ENCODE results near the gene CPLX1. TPM values are rescaled to one million over a fixed set of nuclear protein-coding genes. Genes with fewer than 3 reads are reported as not detected.

CPLX1 gene
- polyA plus RNA-seq, 3 donors, result not detected

DNA sequence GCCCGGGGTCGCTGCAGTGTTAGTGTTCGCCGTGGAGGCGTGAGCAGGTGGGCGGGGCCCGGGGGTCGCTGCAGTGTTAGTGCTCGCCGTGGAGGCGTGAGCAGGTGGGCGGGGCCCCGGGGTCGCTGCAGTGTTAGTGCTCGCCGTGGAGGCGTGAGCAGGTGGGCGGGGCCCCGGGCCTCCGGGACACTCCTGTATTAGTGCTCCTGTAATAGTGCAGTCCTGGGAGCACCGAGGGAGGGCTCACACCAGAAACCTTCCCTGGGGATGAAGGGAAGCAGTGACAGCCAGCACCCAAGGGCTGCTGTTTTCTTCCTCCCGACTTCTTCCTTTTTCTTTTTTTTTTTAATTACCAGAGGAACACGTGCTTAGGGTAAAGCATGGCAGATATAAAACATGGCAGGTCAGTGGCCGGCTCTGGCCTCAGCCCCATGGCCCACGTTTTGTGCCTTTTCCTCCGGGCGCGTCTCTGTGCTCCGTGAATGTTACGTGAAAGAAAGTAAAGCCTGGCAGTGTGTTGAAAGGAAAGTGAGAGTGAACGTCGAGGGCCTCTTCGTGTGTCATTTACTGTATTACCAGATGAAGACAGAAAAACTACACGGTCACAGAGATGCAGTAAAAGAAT lies 78.3 kb downstream of the CPLX1 start:
- WGBS (ENCODE audit: insufficient coverage), result 95% methylated on average over 19 of the region's 34 CpGs

DNA sequence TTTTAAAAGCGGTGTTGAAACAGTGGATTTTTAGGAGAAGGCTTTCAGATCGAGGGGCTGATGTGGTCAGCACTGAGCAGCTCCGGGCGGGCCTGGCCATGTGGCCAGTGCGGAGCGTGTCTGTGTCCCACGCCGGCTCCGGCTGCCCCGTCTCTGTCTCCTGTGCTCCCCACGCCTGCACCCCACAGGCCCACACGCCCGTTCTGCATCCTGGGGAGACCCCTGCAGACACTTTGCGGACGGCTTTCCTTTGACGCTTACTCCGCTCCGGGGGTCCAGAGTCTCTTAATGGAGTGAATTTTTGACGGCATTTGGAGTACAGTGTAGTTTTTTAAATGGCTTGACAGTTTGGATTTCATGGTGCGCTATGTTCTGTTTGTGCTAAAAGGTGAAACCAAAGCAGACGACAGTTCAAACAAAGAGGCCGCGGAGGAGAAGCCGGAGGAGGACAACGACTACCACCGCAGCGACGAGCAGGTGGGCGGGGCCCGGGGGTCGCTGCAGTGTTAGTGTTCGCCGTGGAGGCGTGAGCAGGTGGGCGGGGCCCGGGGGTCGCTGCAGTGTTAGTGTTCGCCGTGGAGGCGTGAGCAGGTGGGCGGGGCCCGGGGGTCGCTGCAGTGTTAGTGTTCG lies 81.6 kb downstream of the CPLX1 start:
- no peak overlapping the region for H3K4me2 ChIP-seq (replicated peaks; ENCODE audit: extremely low read depth, low read length, poor library complexity, severe bottlenecking)
- Mint-ChIP-seq H3K27ac (no peak overlapping the region), H3K4me3 (no peak overlapping the region), H3K27me3 (ENCODE audit: low read depth in 3 of 3) (peaks cover 0 to 3% (median 2%) of the 10 kb centered on the region in 3 donors), H3K4me1 (no peaks in the 10 kb centered on the region), H3K9me3 (peaks cover 0 to 5% (median 0%) of the 10 kb centered on the region in 7 donors), H3K36me3 (peaks cover 37 to 56% of the 10 kb centered on the region in 2 donors)
- 97% methylated on average over 25 of the region's 44 CpGs for WGBS (ENCODE audit: insufficient coverage)
- no peak overlapping the region for H2AFZ ChIP-seq (ENCODE audit: insufficient read depth, low read depth, low read length, poor library complexity, severe bottlenecking)
- H3K27ac ChIP-seq (ENCODE audit: low read depth in 1 of 2, low read length in 2 of 2), result no peak overlapping the region
- no peak for DNase-seq
- no peak overlapping the region for H3K9ac ChIP-seq (ENCODE audit: insufficient read depth, low read length, poor library complexity, severe bottlenecking)
- TF ChIP-seq, protein P1, sequence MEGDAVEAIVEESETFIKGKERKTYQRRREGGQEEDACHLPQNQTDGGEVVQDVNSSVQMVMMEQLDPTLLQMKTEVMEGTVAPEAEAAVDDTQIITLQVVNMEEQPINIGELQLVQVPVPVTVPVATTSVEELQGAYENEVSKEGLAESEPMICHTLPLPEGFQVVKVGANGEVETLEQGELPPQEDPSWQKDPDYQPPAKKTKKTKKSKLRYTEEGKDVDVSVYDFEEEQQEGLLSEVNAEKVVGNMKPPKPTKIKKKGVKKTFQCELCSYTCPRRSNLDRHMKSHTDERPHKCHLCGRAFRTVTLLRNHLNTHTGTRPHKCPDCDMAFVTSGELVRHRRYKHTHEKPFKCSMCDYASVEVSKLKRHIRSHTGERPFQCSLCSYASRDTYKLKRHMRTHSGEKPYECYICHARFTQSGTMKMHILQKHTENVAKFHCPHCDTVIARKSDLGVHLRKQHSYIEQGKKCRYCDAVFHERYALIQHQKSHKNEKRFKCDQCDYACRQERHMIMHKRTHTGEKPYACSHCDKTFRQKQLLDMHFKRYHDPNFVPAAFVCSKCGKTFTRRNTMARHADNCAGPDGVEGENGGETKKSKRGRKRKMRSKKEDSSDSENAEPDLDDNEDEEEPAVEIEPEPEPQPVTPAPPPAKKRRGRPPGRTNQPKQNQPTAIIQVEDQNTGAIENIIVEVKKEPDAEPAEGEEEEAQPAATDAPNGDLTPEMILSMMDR (IDR thresholded peaks at IDR 0.05), result no peak
- H4K20me1 ChIP-seq (ENCODE audit: insufficient read depth, low read length), result peaks cover 29% of the 10 kb centered on the region
- intact Hi-C loops (cut with micrococcal nuclease), result no loop called here
- no peaks in the 10 kb centered on the region for H3K4me1 ChIP-seq (ENCODE audit: control insufficient read depth in 1 of 2, insufficient read depth in 2 of 2, low read length in 2 of 2)
- no peaks in the 10 kb centered on the region for H3K9me3 ChIP-seq (replicated peaks in 1 of 2; ENCODE audit: control insufficient read depth in 1 of 2, insufficient read depth in 1 of 2, low read length in 2 of 2)
- peaks cover 22 to 57% of the 10 kb centered on the region in 2 donors for H3K36me3 ChIP-seq (replicated peaks in 1 of 2; ENCODE audit: control insufficient read depth in 1 of 2, insufficient read depth in 2 of 2, low read length in 2 of 2)
- no peak overlapping the region for H3K4me3 ChIP-seq (replicated peaks in 1 of 3; ENCODE audit: low read depth in 2 of 3, low read length in 3 of 3)
- H3K27me3 ChIP-seq (ENCODE audit: control insufficient read depth in 2 of 2, insufficient read depth in 2 of 2, low read length in 2 of 2), result no peaks in the 10 kb centered on the region
- no peaks in the 10 kb centered on the region for H3K79me2 ChIP-seq (ENCODE audit: insufficient read depth, low read length)

More for the DNA sequence above, 78.3 kb downstream of the CPLX1 start:
- H2AFZ ChIP-seq (ENCODE audit: insufficient read depth, low read depth, low read length, poor library complexity, severe bottlenecking), result no peak overlapping the region
- H3K4me3 Mint-ChIP-seq, result no peak overlapping the region
- no peaks in the 10 kb centered on the region for H3K27me3 ChIP-seq (ENCODE audit: control insufficient read depth in 2 of 2, insufficient read depth in 2 of 2, low read length in 2 of 2)
- H3K4me1 Mint-ChIP-seq, result no peaks in the 10 kb centered on the region
- no peak overlapping the region for H3K27ac ChIP-seq (ENCODE audit: low read depth in 1 of 2, low read length in 2 of 2)
- H3K9me3 ChIP-seq (replicated peaks in 1 of 2; ENCODE audit: control insufficient read depth in 1 of 2, insufficient read depth in 1 of 2, low read length in 2 of 2), result no peaks in the 10 kb centered on the region
- no peaks in the 10 kb centered on the region for H3K4me1 ChIP-seq (ENCODE audit: control insufficient read depth in 1 of 2, insufficient read depth in 2 of 2, low read length in 2 of 2)
- peak overlapping the region in 1 of 7 donors; percentile 7 for H3K27ac Mint-ChIP-seq
- peaks cover 33 to 65% of the 10 kb centered on the region in 2 donors for H3K36me3 ChIP-seq (replicated peaks in 1 of 2; ENCODE audit: control insufficient read depth in 1 of 2, insufficient read depth in 2 of 2, low read length in 2 of 2)
- intact Hi-C loops (cut with micrococcal nuclease), result no loop called here
- peaks cover 47 to 60% of the 10 kb centered on the region in 2 donors for H3K36me3 Mint-ChIP-seq
- TF ChIP-seq, protein P1 (IDR thresholded peaks at IDR 0.05), result no peak
- no peak overlapping the region for H3K4me3 ChIP-seq (replicated peaks in 1 of 3; ENCODE audit: low read depth in 2 of 3, low read length in 3 of 3)
- peaks cover 0 to 2% (median 0%) of the 10 kb centered on the region in 3 donors for H3K27me3 Mint-ChIP-seq (ENCODE audit: low read depth in 3 of 3)
- no peak overlapping the region for H3K9ac ChIP-seq (ENCODE audit: insufficient read depth, low read length, poor library complexity, severe bottlenecking)
- no peak overlapping the region for H3K4me2 ChIP-seq (replicated peaks; ENCODE audit: extremely low read depth, low read length, poor library complexity, severe bottlenecking)
- peaks cover 7% of the 10 kb centered on the region for H3K79me2 ChIP-seq (ENCODE audit: insufficient read depth, low read length)
- H4K20me1 ChIP-seq (ENCODE audit: insufficient read depth, low read length), result peaks cover 49% of the 10 kb centered on the region
- peaks cover 0 to 3% (median 0%) of the 10 kb centered on the region in 7 donors for H3K9me3 Mint-ChIP-seq
- no peak for DNase-seq
